H1 (cell line): ENCODE results near the gene DTNB.

Experiments
- CTCF ChIP-seq, 3 experiments: IDR thresholded peaks; 1 replicate in 2 of 3; 2 replicates in 1 of 3; pipeline versions ENCODE4 v1.5.1 to v1.6.1; 2011; ENCODE audit warnings: low read length in 3 of 3, mild to moderate bottlenecking in 3 of 3, inconsistent platforms in 2 of 3, low read depth in 1 of 3, moderate library complexity in 1 of 3; ENCODE audit not compliant: insufficient read depth in 1 of 3; ENCODE audit errors: control extremely low read depth in 1 of 3
- MAX ChIP-seq: IDR thresholded peaks from 2 replicates; pipeline ENCODE4 v1.6.1; 2012; ENCODE audit warnings: inconsistent platforms
- RBBP5 ChIP-seq: IDR thresholded peaks from 2 replicates; pipeline ENCODE4 v1.7.1; 2012; ENCODE audit warnings: low read depth, mild to moderate bottlenecking, inconsistent platforms, low read length, moderate library complexity, borderline replicate concordance

GRCh38 chr2:25650256-25650655 lies 23.1 kb downstream of the DTNB start:
- no peak for TF ChIP-seq MAX
- TF ChIP-seq CTCF (IDR thresholded peaks at IDR 0.05; ENCODE audit: control extremely low read depth in 1 of 3, insufficient read depth in 1 of 3, low read depth in 1 of 3, low read length in 3 of 3): no peak
- no peak for TF ChIP-seq RBBP5
